ENCODE data around the gene APELA.

DNA sequence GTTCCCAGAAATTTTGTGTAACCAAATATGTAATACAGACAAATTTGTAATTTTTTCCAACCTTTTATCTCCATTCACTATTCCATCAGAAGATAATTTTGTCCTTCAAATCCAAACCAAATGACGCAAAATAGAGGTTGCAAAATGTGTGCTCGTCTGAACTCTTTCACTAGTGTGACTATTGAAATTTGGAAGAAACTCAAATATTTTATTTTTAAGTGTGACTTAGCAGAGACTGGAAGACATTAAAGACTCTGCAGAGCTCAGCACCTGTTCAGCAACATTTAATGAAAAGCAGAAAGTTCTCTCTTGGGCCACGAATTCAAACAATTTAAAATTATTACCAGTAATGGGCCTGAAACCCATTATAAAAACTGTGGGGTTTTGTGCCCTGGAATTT is 30.0 kb upstream of the APELA start:
- TF ChIP-seq, protein P1, sequence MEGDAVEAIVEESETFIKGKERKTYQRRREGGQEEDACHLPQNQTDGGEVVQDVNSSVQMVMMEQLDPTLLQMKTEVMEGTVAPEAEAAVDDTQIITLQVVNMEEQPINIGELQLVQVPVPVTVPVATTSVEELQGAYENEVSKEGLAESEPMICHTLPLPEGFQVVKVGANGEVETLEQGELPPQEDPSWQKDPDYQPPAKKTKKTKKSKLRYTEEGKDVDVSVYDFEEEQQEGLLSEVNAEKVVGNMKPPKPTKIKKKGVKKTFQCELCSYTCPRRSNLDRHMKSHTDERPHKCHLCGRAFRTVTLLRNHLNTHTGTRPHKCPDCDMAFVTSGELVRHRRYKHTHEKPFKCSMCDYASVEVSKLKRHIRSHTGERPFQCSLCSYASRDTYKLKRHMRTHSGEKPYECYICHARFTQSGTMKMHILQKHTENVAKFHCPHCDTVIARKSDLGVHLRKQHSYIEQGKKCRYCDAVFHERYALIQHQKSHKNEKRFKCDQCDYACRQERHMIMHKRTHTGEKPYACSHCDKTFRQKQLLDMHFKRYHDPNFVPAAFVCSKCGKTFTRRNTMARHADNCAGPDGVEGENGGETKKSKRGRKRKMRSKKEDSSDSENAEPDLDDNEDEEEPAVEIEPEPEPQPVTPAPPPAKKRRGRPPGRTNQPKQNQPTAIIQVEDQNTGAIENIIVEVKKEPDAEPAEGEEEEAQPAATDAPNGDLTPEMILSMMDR (IDR thresholded peaks at IDR 0.05) = no peak
- TF ChIP-seq POLR2A (IDR thresholded peaks at IDR 0.05) = no peak
